SHP77 (cell line): ENCODE results near the gene KSR2.
"Not testable (repeated sequence)": the region's sequence is repeated elsewhere in the genome, so short reads cannot be mapped to it uniquely, and the experiment has no call there.

Source experiments
- DNase-seq, 2 experiments: peaks; one replicate each; lab custom pipeline; 2025; lab: John Stamatoyannopoulos, UW

KSR2 gene

DNA sequence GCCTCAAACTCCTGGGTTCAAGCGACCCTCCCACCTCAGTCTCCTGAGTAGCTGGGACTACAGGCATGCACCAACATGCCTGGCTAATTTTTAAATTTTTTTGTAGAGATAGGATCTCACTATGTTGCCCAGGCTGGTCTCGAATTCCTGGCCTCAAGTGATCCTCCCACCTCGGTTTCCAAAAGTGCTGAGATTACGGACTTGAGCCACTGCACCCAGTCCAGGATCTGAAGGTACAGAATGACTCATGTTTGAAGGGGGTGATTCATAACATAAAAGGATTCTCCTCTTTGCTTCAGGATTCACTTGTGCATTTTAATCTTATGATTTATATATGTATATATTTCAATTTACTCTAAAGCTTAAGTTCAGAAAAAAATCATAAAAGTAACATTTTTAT lies 111.7 kb downstream of the KSR2 start:
- not testable (repeated sequence) for DNase-seq

DNA sequence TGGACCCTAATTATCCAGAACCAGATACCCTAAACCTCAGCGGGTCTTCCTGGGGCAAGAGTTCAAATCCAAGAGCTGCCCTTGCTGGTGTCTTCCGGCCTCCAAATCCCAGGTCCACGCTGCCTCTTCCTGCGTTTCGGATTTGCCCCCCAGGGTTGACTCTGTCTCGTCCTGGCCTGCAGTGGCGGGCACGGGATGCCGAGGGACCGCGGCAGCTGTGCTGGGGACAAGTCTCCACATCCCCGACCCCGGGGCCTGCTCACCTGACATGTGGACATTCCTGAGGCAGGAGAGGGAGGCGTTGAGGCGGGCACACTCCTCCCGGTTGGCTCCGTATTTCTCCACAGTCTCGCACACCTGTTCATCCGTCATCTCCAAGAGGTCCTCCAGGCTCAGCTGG lies 113.6 kb downstream of the KSR2 start:
- no peak for DNase-seq

GRCh38 chr12:117854339-117855012 lies 114.3 kb downstream of the KSR2 start:
- DNase-seq, result peak; percentile 64 to 66

DNA sequence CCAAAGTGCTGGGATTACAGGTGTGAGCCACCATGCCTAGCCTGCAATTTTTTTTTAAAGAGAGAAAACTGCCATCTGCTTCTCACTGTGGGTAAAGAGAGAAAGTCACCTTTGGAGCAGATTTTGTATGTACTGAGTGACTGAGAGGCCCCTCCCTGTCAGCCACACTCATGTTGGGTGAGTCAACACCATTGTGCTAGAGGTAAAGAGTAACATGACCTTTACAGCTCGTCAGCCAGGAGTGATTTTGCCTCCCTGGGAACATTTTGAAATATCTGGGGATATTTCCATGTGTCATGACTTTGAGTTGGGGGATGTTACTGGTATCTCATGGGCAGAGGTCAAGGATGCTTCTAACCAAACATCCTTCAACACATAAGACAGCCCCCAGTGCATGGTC lies 115.2 kb downstream of the KSR2 start:
- peak; percentile 48 to 64 for DNase-seq

GRCh38 chr12:117850048-117850447 lies 118.7 kb downstream of the KSR2 start:
- DNase-seq, result peak; percentile 48 to 56

DNA sequence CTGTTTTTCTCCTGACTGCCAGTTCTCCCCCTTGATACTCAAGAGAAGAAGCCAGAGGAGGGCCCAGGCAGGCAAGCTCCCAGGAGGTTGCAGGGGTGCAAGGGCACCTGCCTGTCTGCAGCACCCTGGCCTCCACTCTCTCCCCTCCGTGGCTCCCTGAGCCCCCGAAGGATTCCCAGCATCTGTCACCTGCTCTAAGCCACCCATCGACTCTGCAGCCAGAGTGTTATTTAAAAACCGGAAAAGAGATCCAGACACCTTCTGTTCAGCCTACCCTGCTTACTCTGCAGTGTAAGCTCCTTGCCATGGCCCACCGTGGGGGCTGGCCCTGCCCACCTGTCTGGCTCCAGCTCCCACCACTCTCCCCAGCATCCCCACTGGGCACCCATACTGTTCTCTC lies 121.4 kb downstream of the KSR2 start:
- DNase-seq, result no peak

DNA sequence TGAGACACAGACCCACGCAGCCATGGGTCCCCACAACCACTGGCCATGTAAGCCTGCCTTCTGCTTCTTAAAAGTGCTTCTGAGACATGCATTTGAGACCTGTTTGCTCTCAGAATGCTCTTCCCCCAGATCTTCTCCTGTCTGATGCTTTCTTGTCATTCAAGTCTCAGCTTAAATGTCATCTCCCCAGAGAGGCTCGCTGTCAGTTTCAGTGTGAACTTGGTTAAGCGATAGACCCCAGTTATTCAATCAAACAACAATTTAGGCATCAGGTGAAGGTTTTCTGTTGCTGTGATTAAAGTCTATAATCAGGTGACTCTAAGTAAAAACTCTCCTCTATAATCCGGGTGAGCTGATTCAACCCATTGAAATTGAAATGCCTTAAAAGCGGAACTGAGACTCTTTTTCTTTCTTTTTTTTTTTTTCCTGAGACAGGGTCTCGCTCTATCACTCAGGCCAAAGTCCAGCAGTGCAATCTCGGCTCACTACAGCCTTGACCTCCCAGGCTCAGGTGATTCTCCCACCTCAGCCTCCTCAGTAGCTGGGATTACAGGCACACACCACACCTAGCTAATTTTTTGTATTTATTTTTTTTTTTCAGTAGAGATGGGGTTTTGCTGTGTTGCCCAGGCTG lies 123.4 kb downstream of the KSR2 start:
- DNase-seq, result no peak

- no peak for DNase-seq
These were observed 124.5 kb downstream of the KSR2 start for GRCh38 chr12:117844114-117844830.

GRCh38 chr12:117842630-117843029 lies 126.2 kb downstream of the KSR2 start:
- DNase-seq, result no peak

DNA sequence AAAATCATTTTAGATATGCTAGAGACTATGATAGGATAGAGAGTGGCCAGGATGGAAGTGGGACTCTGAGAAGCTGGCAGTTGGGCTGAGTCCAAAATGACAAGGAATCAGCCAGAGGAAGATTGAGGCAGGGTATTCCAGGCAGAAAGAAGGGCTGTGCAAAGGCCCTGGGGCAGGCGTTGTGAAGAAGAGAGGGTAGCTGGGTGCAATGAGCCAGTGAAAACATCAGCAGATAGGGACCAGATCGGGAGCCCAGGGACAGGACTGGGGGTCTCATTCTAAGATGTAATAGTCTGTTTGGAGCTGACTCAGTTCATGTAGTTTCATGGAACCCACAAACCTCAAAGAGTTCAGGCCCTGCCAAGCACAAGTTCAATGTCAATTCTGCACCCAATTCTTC lies 126.6 kb downstream of the KSR2 start:
- no peak for DNase-seq

DNA sequence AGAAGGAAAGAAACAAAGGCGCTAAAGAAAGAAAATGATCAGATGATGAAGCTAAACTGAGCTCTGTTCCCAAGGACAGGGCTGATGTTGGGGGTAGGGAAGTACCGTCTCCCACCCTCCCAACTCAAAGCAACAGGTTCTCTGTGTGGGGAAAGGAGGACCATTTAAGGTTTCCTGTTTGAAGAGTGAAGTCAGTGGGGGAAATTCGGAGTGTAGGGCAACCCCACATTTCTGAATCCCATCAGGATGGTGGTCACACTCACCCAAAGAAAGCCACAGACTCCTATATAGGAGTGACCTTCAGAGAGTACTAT lies 131.1 kb downstream of the KSR2 start:
- no peak for DNase-seq

- peak; percentile 55 to 72 for DNase-seq
These were observed 131.6 kb downstream of the KSR2 start for GRCh38 chr12:117836999-117837736.

GRCh38 chr12:117836476-117836875 lies 132.3 kb downstream of the KSR2 start:
- no peak for DNase-seq

- DNase-seq, result no peak
These were observed 133.6 kb downstream of the KSR2 start for GRCh38 chr12:117835156-117835555.

DNA sequence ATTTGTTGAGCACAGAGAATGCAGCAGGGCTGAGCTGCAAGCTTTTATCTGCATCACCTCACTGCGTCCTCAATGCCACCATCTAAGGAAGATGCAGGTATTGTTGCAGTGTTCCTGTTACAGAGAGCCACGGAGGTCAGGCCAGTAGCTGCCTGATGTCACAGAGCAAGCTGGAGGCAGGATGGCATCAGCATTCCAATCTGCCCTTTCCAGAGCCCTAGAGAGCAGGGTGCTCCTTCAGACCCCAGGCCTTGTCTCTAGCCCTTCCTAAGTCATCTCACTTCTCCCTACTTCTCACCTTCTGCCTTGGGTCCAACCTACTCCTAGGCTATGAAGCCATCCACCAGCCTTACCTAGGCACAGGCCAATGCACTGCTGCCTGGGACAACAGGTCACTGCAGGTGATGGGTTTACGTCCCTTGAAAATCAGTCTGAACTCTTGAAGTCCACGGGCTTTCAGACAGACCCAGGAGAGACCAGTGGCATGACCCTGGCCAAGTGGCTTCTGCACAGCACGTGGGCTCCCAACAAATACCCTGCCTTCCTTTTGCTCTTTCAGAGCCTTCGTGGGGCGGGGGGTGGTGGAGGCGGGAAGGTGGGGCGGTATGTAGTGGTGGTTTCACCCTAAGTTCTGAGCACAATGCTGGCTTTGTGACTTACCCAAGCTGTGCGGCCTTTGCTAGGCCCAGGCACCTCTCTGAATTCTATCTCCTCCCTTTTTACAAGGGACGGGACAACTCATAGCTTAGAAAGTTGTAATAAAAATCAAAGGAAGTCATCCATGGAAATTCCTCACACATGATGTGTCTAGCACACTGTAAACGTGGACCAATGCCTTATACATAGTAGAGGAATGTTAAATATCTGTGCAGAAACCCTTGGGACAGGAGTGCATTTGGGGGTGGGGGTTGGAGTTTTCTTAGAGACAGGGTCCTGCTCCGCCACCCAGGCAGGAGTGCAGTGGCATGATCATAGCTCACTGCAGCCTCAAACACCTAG lies 136.0 kb downstream of the KSR2 start:
- DNase-seq, result no peak

DNA sequence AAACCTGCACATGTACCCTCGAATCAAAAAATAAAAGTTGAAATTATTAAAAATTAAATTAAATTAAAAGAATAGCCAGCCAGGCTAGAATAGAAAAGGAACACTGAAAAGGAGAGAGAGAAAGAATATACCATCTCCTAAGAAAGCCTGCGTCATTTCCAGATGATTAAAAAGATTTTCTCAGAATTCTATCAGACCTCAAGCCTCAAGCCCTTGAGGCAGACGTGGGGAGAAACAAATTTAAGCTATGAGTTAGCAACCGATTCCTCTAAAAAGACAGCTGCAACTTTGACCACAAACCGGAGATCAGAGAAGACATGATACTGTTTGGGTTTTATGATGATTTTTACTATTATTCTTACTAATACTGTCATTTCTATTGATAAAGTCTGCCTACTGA lies 138.3 kb downstream of the KSR2 start:
- no peak for DNase-seq

DNA sequence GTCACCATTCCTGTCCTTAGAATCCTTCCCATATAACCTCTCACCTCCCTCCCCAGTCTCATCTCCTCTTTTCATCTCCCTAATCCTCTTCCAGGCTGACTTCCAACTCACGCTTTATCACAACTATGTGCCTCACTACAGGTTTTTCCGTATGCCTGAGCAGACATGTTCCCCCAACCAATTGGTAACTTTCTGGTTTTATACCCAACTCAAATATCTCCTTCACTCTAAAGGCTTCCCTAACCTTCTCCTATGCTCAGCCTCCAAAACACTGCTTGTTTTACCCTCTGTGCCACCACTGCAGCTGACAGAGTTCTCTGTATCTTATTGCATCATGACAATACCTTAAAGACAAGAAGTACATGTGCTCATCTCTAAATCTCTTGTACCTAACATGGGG lies 139.7 kb downstream of the KSR2 start:
- DNase-seq, result no peak

GRCh38 chr12:117827660-117828059 lies 141.1 kb downstream of the KSR2 start:
- DNase-seq, result no peak

DNA sequence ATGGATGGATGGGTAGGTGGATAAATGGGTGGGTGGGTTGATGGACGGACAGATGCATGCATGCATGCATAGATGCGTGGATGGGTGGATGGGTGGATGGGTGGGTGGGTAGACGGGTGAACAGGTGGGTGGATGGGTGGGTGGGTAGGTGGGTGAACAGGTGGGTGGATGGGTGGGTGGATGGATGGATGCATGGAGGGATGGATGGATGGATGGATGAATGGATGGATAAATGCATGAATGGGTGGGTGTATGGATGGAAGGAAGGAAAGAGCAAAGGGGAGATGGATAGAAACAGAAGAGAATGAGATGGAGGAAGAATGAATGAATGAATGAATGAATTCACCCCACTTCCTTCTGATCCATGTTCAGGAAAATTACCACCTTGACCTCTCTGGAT lies 143.0 kb downstream of the KSR2 start:
- no peak for DNase-seq

GRCh38 chr12:117821480-117822175 lies 147.2 kb downstream of the KSR2 start:
- DNase-seq, result no peak
